Neural cell (in vitro differentiated cells): ENCODE results near the gene BRICD5. TPM values are rescaled to one million over a fixed set of nuclear protein-coding genes. Genes with fewer than 3 reads are reported as not detected.
A peak's percentile ranks its signal among the peaks of the same experiment; 100 is the strongest.
"Not testable (repeated sequence)": the region's sequence is repeated elsewhere in the genome, so short reads cannot be mapped to it uniquely, and the experiment has no call there.

Experiments
- H2AFZ ChIP-seq: fragments of 200-600, 300-800 bp; sonication (generic), shearing (Covaris generic); 2 replicates; pipeline ENCODE4 v1.6.0; 2014; ENCODE audit warnings: low read depth, mild to moderate bottlenecking, antibody characterized with exemption, low read length, moderate library complexity
- H3F3A ChIP-seq: fragments of 200-600 bp; shearing (Covaris generic); 2 replicates; pipeline ENCODE4 v1.6.1; 2016; ENCODE audit warnings: mild to moderate bottlenecking, moderate library complexity, mixed read lengths, antibody characterized with exemption, low read length; ENCODE audit not compliant: insufficient read depth, poor library complexity, severe bottlenecking
- H3K27ac ChIP-seq: fragments of 200-600, 300-800 bp; sonication (generic), shearing (Covaris generic); 2 replicates; pipeline ENCODE4 v1.5.1; 2014; ENCODE audit warnings: mild to moderate bottlenecking, low read length, moderate library complexity
- H3K27me3 ChIP-seq: fragments of 300-800, 200-600 bp; sonication (generic), shearing (Covaris generic); 2 replicates; pipeline ENCODE4 v1.6.0; 2014; ENCODE audit warnings: mild to moderate bottlenecking, low read depth, low read length, moderate library complexity; ENCODE audit not compliant: insufficient read depth
- H3K36me3 ChIP-seq: fragments of 300-800, 200-600 bp; sonication (generic), shearing (Covaris generic); 2 replicates; pipeline ENCODE4 v1.5.1; 2014; ENCODE audit warnings: mild to moderate bottlenecking, antibody characterized with exemption, low read length, moderate library complexity; ENCODE audit not compliant: insufficient read depth
- H3K4me2 ChIP-seq: fragments of 300-800, 200-600 bp; sonication (generic), shearing (Covaris generic); 2 replicates; pipeline ENCODE4 v1.6.0; 2014; ENCODE audit warnings: mild to moderate bottlenecking, low read length
- H3K4me3 ChIP-seq: fragments of 300-800, 200-600 bp; sonication (generic), shearing (Covaris generic); 2 replicates; pipeline ENCODE4 v1.5.1; 2014; ENCODE audit warnings: mild to moderate bottlenecking, low read length, moderate library complexity
- H3K79me2 ChIP-seq: fragments of 200-600 bp; shearing (Covaris generic); replicated peaks from 2 replicates; pipeline ENCODE4 v1.6.0; 2014; ENCODE audit warnings: mild to moderate bottlenecking, low read length, moderate library complexity; ENCODE audit not compliant: insufficient read depth
- H3K9ac ChIP-seq: fragments of 300-800, 200-600 bp; sonication (generic), shearing (Covaris generic); 2 replicates; pipeline ENCODE4 v1.6.1; 2016; ENCODE audit warnings: mild to moderate bottlenecking, low read length, mixed read lengths
- H3K9me2 ChIP-seq: fragments of 200-600 bp; shearing (Covaris generic); 2 replicates; pipeline ENCODE4 v1.6.1; 2016; ENCODE audit warnings: mild to moderate bottlenecking, low read length, mixed read lengths; ENCODE audit not compliant: insufficient read depth
- H3K9me3 ChIP-seq: fragments of 200-600, 300-800 bp; sonication (generic), shearing (Covaris generic); 2 replicates; pipeline ENCODE4 v1.6.1; 2016; ENCODE audit warnings: mild to moderate bottlenecking, mixed run types, low read length, moderate library complexity, mixed read lengths
- H4K20me1 ChIP-seq: fragments of 200-600 bp; shearing (Covaris generic); 2 replicates; pipeline ENCODE4 v1.6.1; 2016; ENCODE audit warnings: mild to moderate bottlenecking, mixed run types; ENCODE audit not compliant: insufficient read depth
- CTCF ChIP-seq: fragments of 450-650 bp; IDR thresholded peaks from 2 replicates; pipeline ENCODE4 v1.5.1; 2014; ENCODE audit warnings: antibody characterized with exemption, mild to moderate bottlenecking, moderate library complexity; ENCODE audit not compliant: poor library complexity, severe bottlenecking
- EP300 ChIP-seq: fragments of 450-650 bp; conservative IDR thresholded peaks from 2 replicates; pipeline ENCODE4 v1.6.1; 2014; ENCODE audit warnings: antibody characterized with exemption, mild to moderate bottlenecking, moderate library complexity; ENCODE audit not compliant: poor library complexity, severe bottlenecking
- EZH2 ChIP-seq: fragments of 200-600, 300-800 bp; shearing (Covaris generic), sonication (generic); IDR thresholded peaks from 2 replicates; pipeline ENCODE4 v1.6.1; 2014; ENCODE audit warnings: antibody characterized with exemption, low read length, borderline replicate concordance, mild to moderate bottlenecking; ENCODE audit not compliant: insufficient read depth, poor library complexity, severe bottlenecking
- MXI1 ChIP-seq: fragments of 450-650 bp; conservative IDR thresholded peaks from 2 replicates; pipeline ENCODE4 v1.6.1; 2014; ENCODE audit warnings: antibody characterized with exemption, mild to moderate bottlenecking; ENCODE audit not compliant: poor library complexity, severe bottlenecking
- POLR2AphosphoS5 ChIP-seq: IDR thresholded peaks from 2 replicates; pipeline ENCODE4 v1.6.1; 2012
- RAD21 ChIP-seq: fragments of 450-650 bp; conservative IDR thresholded peaks from 2 replicates; pipeline ENCODE4 v1.6.1; 2014; ENCODE audit warnings: antibody characterized with exemption, mild to moderate bottlenecking, moderate library complexity
- SMC3 ChIP-seq: fragments of 450-650 bp; conservative IDR thresholded peaks from 2 replicates; pipeline ENCODE4 v1.6.1; 2014; ENCODE audit warnings: antibody characterized with exemption, mild to moderate bottlenecking, moderate library complexity; ENCODE audit not compliant: poor library complexity
- TAF1 ChIP-seq: IDR thresholded peaks from 2 replicates; pipeline ENCODE4 v1.6.1; 2012; ENCODE audit warnings: low read depth
- polyA plus RNA-seq: library from polyadenylated mRNA; depleted of rRNA; stranded (reverse); fragments of >200 nt; gene quantifications from 2 replicates; pipeline ENCODE4 v1.2.3, GENCODE V29; 2014
- TF ChIP-seq, protein P1 (sequence below): IDR thresholded peaks from 2 replicates; pipeline ENCODE4 v1.6.1; 2012; ENCODE audit warnings: borderline replicate concordance

BRICD5 gene
- polyA plus RNA-seq, 1 donor from 2014 or later = 39.2 TPM

DNA sequence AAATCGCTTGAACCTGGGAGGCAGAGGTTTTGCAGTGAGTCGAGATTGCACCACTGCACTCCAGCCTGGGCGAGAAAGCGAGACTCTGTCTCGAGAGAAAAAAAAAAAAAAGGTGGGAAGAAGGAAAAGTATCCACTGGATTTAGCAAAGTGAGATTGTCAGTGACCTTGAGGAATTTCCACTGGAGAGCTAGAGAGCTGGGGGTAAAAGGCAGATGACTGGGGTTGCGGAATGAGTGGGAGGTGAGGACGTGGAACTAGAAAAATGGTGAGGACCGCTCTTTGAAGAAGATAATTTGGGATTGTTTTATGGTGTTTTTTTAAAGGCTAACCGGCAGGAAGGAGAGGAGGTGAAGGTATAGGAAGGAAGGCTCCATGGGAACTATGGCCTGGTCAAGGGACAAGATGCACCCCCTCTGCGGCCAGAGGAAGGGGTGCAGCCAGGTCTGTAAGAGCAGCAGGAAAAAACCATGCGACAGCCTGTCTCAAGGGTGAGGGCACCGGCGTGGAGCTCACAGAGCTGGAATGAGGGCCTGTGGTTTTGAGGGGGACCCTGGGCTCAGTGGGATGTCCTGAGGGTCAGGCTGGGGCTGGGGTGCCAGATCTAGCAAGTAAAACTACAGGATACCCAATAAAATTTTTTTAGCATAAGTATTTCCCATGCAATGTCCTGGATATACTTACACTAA, 6.1 kb downstream of the BRICD5 start:
- H3K27ac ChIP-seq = peak overlapping the region; percentile 91
- H3K27me3 ChIP-seq = no peaks in the 10 kb centered on the region
- peak overlapping the region; percentile 42 for H3K4me2 ChIP-seq
- H3K9me2 ChIP-seq = no peaks in the 10 kb centered on the region
- TF ChIP-seq, protein P1, sequence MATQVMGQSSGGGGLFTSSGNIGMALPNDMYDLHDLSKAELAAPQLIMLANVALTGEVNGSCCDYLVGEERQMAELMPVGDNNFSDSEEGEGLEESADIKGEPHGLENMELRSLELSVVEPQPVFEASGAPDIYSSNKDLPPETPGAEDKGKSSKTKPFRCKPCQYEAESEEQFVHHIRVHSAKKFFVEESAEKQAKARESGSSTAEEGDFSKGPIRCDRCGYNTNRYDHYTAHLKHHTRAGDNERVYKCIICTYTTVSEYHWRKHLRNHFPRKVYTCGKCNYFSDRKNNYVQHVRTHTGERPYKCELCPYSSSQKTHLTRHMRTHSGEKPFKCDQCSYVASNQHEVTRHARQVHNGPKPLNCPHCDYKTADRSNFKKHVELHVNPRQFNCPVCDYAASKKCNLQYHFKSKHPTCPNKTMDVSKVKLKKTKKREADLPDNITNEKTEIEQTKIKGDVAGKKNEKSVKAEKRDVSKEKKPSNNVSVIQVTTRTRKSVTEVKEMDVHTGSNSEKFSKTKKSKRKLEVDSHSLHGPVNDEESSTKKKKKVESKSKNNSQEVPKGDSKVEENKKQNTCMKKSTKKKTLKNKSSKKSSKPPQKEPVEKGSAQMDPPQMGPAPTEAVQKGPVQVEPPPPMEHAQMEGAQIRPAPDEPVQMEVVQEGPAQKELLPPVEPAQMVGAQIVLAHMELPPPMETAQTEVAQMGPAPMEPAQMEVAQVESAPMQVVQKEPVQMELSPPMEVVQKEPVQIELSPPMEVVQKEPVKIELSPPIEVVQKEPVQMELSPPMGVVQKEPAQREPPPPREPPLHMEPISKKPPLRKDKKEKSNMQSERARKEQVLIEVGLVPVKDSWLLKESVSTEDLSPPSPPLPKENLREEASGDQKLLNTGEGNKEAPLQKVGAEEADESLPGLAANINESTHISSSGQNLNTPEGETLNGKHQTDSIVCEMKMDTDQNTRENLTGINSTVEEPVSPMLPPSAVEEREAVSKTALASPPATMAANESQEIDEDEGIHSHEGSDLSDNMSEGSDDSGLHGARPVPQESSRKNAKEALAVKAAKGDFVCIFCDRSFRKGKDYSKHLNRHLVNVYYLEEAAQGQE = no peak
- TF ChIP-seq TAF1 (no peak), SMC3 (no peak), EP300 (no peak)
- peaks cover 6% of the 10 kb centered on the region for H3K36me3 ChIP-seq
- no peaks in the 10 kb centered on the region for H3K9me3 ChIP-seq
- H3K9ac ChIP-seq = peak overlapping the region; percentile 96
- H2AFZ ChIP-seq = peak overlapping the region; percentile 60
- H4K20me1 ChIP-seq = no peaks in the 10 kb centered on the region
- no peaks in the 10 kb centered on the region for H3F3A ChIP-seq
- peak overlapping the region; percentile 84 for H3K4me3 ChIP-seq
- peaks cover 3% of the 10 kb centered on the region for H3K79me2 ChIP-seq

DNA sequence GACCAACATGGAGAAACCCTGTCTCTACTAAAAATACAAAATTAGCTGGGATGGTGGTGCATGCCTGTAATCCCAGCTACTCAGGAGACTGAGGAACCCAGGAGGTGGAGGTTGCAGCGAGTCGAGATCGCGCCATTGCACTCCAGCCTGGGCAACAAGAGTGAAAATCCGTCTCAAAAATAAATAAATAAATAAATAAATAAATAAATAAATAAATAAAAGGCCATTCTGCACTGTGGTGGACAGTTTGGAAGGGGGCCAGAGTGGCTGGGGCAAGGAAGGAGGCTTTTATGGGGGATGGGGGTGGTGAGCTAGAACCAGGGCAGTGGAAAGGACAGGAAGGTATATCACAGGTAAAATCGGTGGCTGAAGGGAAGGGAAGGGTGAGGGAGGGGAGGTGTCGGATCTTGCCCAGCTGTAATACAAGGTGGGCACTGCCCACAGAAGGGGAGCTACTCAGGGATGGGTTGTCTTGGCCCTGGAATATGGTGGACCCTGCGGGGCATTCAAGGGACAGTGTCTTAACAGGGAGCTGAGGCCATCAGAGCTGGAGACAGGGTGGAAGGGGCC, 7.5 kb downstream of the BRICD5 start:
- H4K20me1 ChIP-seq, H3K9me3 ChIP-seq, H3K27me3 ChIP-seq, H3K9ac ChIP-seq, H3K4me2 ChIP-seq, H3K79me2 ChIP-seq, H3K4me3 ChIP-seq, H2AFZ ChIP-seq, H3K27ac ChIP-seq, H3F3A ChIP-seq, H3K9me2 ChIP-seq, H3K36me3 ChIP-seq: not testable (repeated sequence)

DNA sequence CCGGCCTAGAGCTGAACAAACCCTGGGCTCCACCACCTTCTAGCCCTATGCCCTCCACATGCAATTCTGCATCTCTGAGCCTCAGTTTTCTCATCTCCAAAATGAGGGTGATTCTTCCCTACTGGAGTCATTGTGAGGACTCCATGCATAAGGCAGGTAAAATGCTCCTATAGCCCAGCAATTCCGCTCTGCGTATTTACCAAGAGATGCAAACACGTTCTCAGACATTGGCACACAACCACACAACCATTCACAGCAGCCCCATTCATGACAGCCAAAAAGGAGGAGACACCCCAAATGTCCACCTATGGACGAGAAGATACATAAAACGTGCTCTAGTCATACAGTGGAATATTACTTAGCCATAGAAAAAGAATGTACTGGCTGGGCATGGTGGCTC, 10.3 kb downstream of the BRICD5 start:
- H3K79me2 ChIP-seq = no peaks in the 10 kb centered on the region
- TF ChIP-seq EP300 = no peak
- TF ChIP-seq CTCF = no peak
- no peak for TF ChIP-seq SMC3
- TF ChIP-seq, protein P1 = no peak
- no peak for TF ChIP-seq RAD21
- TF ChIP-seq MXI1 = no peak
- no peak for TF ChIP-seq TAF1
- no peak for TF ChIP-seq EZH2
- no peak for TF ChIP-seq POLR2AphosphoS5
- H4K20me1 ChIP-seq = no peaks in the 10 kb centered on the region
- no peak overlapping the region for H2AFZ ChIP-seq
- no peaks in the 10 kb centered on the region for H3K9me2 ChIP-seq
- H3F3A ChIP-seq = no peaks in the 10 kb centered on the region
- H3K27me3 ChIP-seq = peaks cover 3% of the 10 kb centered on the region
- H3K27ac ChIP-seq = no peak overlapping the region
- no peaks in the 10 kb centered on the region for H3K36me3 ChIP-seq
- H3K9me3 ChIP-seq = no peaks in the 10 kb centered on the region
- H3K9ac ChIP-seq = no peak overlapping the region
- no peak overlapping the region for H3K4me2 ChIP-seq
- no peak overlapping the region for H3K4me3 ChIP-seq
